SKM-1 (cell line): ENCODE measurements around the gene EIF4E2.

Experiments
- DNase-seq: peaks from one replicate; lab custom pipeline; 2025; ENCODE audit not compliant: unreplicated experiment; lab: John Stamatoyannopoulos, UW

Gene EIF4E2

GRCh38 chr2:232592772-232593395 is 42.4 kb downstream of the EIF4E2 start:
- no peak for DNase-seq

GRCh38 chr2:232593982-232594381 is 43.5 kb downstream of the EIF4E2 start:
- DNase-seq: no peak

- DNase-seq: no peak
Observed at GRCh38 chr2:232597362-232598079, 47.0 kb downstream of the EIF4E2 start.

- DNase-seq: no peak
Observed at GRCh38 chr2:232598293-232598692, 47.8 kb downstream of the EIF4E2 start.

- no peak for DNase-seq
Observed at GRCh38 chr2:232600053-232600773, 49.7 kb downstream of the EIF4E2 start.

GRCh38 chr2:232603283-232603682 is 52.8 kb downstream of the EIF4E2 start:
- DNase-seq: no peak

- DNase-seq: no peak
Observed at GRCh38 chr2:232604535-232604934, 54.0 kb downstream of the EIF4E2 start.

- DNase-seq: no peak
Observed at GRCh38 chr2:232607011-232607410, 56.5 kb downstream of the EIF4E2 start.

GRCh38 chr2:232609607-232610006 is 59.1 kb downstream of the EIF4E2 start:
- no peak for DNase-seq

- DNase-seq: no peak
Observed at GRCh38 chr2:232610081-232610480, 59.6 kb downstream of the EIF4E2 start.

- DNase-seq: no peak
Observed at GRCh38 chr2:232611061-232611460, 60.6 kb downstream of the EIF4E2 start.

- no peak for DNase-seq
Observed at GRCh38 chr2:232611559-232612218, 61.2 kb downstream of the EIF4E2 start.

- no peak for DNase-seq
Observed at GRCh38 chr2:232613538-232614134, 63.1 kb downstream of the EIF4E2 start.

- no peak for DNase-seq
Observed at GRCh38 chr2:232615339-232615738, 64.8 kb downstream of the EIF4E2 start.
